Measurements from ENCODE around the gene TARBP1.

The TARBP1 gene

GRCh38 chr1:234484218-234484617 is 5.2 kb upstream of the TARBP1 start:
- no peak for DNase-seq

GRCh38 chr1:234481771-234482170 is 2.8 kb upstream of the TARBP1 start:
- DNase-seq, result no peak

- no peak for DNase-seq
These were observed 887 bp upstream of the TARBP1 start for GRCh38 chr1:234479866-234480265.

GRCh38 chr1:234479310-234479559 is 256 bp upstream of the TARBP1 start:
- no peak for DNase-seq

GRCh38 chr1:234478152-234478480 is 863 bp downstream of the TARBP1 start:
- peak; percentile 56 for DNase-seq

GRCh38 chr1:234477386-234478151 is 1.4 kb downstream of the TARBP1 start:
- DNase-seq, result no peak

- DNase-seq, result no peak
These were observed 2.8 kb downstream of the TARBP1 start for GRCh38 chr1:234476172-234476571.

- no peak for DNase-seq
These were observed 3.7 kb downstream of the TARBP1 start for GRCh38 chr1:234475167-234475793.

GRCh38 chr1:234474375-234474774 is 4.6 kb downstream of the TARBP1 start:
- no peak for DNase-seq

- no peak for DNase-seq
These were observed 5.9 kb downstream of the TARBP1 start for GRCh38 chr1:234473118-234473517.

GRCh38 chr1:234469376-234469775 is 9.6 kb downstream of the TARBP1 start:
- DNase-seq, result no peak

GRCh38 chr1:234468580-234468979 is 10.4 kb downstream of the TARBP1 start:
- DNase-seq, result no peak

GRCh38 chr1:234467821-234468220 is 11.2 kb downstream of the TARBP1 start:
- no peak for DNase-seq

- DNase-seq, result no peak
These were observed 12.0 kb downstream of the TARBP1 start for GRCh38 chr1:234466945-234467344.

GRCh38 chr1:234463749-234464148 is 15.2 kb downstream of the TARBP1 start:
- no peak for DNase-seq

GRCh38 chr1:234460652-234461051 is 18.3 kb downstream of the TARBP1 start:
- DNase-seq, result no peak

- DNase-seq, result peak; percentile 1
These were observed 20.5 kb downstream of the TARBP1 start for GRCh38 chr1:234458352-234459017.

GRCh38 chr1:234454926-234455325 is 24.1 kb downstream of the TARBP1 start:
- DNase-seq, result no peak

- no peak for DNase-seq
These were observed 26.5 kb downstream of the TARBP1 start for GRCh38 chr1:234452406-234452965.

- DNase-seq, result no peak
These were observed 38.6 kb downstream of the TARBP1 start for GRCh38 chr1:234440348-234440747.

- no peak for DNase-seq
These were observed 40.4 kb downstream of the TARBP1 start for GRCh38 chr1:234438579-234438978.

GRCh38 chr1:234437423-234438171 is 41.4 kb downstream of the TARBP1 start:
- DNase-seq, result no peak

GRCh38 chr1:234435620-234436019 is 43.4 kb downstream of the TARBP1 start:
- no peak for DNase-seq

GRCh38 chr1:234434706-234435105 is 44.3 kb downstream of the TARBP1 start:
- DNase-seq, result no peak

Measured in COR-L47 (cell line).